ENCODE measurements around the gene MBOAT2. TPM values are rescaled to one million over a fixed set of nuclear protein-coding genes. Genes with fewer than 3 reads are reported as not detected.
A peak's percentile ranks its signal among the peaks of the same experiment; 100 is the strongest.

MBOAT2 gene
- total and polyA plus RNA-seq, 12 donors, result 0.24 to 9.6 (median 2.3) TPM

DNA sequence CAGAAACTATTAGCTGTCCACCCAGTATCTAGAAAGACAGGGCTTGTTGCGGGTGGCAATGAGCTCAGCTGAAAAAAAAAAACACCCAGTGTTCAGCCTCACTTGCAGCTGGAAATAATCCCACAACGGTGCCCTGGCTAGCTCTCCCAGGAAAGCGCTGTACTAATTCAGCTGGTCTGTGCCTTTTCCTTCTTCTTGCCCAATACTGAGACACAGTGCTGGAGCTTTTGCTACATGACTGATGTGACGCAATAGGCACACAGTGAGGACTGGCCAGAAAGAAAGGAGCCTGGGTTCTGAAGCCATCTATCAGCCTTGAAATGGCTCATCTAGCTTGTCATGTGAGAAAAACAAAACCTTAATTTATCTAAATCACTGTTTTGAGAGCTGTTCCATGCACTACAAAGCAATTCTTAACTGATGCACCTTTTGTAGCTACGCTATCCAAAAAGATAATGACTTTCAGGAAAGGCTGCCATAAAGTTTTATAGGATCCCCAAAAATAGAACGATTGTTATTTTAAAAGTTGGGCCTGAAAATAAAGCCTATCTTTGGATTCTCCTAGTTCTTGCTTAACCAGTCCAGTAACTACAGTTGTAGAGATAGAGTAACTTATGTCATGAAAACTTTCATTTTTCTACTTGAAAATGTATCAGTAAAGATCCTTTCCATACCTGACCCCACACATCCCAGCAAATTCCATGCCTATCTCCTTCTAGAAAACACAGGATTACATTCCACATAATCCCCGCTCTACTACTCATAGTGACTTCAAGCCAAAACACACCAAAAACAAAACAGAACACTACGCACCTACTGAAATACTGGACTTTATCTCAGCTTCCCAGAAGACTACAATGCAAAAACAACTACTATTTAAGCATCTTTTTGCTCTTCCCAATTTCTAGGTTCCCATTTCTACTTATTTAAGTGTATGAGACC is 181.9 kb downstream of the MBOAT2 start:
- peak; percentile 43 to 89 (median 75) for DNase-seq
- Histone ChIP-seq H3K9me3 (replicated peaks in 1 of 3) (peaks cover 0 to 7% (median 0%) of the 10 kb centered on the region in 3 donors), H3K36me3 (replicated peaks in 1 of 2) (peaks cover 0 to 6% of the 10 kb centered on the region in 2 donors), H3K4me3 (no peak overlapping the region), H3K4me1 (replicated peaks in 1 of 2) (peaks cover 12 to 22% of the 10 kb centered on the region in 2 donors), H3K27ac (peak overlapping the region in 4 of 5 donors; percentile 38 to 64 (median 54)), H3K27me3 (no peaks in the 10 kb centered on the region)
- peak in 1 of 2 donors; percentile 18 for TF ChIP-seq POLR2A (IDR thresholded peaks at IDR 0.05)
- TF ChIP-seq, protein P1, sequence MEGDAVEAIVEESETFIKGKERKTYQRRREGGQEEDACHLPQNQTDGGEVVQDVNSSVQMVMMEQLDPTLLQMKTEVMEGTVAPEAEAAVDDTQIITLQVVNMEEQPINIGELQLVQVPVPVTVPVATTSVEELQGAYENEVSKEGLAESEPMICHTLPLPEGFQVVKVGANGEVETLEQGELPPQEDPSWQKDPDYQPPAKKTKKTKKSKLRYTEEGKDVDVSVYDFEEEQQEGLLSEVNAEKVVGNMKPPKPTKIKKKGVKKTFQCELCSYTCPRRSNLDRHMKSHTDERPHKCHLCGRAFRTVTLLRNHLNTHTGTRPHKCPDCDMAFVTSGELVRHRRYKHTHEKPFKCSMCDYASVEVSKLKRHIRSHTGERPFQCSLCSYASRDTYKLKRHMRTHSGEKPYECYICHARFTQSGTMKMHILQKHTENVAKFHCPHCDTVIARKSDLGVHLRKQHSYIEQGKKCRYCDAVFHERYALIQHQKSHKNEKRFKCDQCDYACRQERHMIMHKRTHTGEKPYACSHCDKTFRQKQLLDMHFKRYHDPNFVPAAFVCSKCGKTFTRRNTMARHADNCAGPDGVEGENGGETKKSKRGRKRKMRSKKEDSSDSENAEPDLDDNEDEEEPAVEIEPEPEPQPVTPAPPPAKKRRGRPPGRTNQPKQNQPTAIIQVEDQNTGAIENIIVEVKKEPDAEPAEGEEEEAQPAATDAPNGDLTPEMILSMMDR (IDR thresholded peaks at IDR 0.05), result no peak
- WGBS, 4 donors, result 48 to 55% (median 51%) methylated on average over 8 of the region's 8 CpGs
- intact Hi-C loops (cut with DNase I), result no loop called here

DNA sequence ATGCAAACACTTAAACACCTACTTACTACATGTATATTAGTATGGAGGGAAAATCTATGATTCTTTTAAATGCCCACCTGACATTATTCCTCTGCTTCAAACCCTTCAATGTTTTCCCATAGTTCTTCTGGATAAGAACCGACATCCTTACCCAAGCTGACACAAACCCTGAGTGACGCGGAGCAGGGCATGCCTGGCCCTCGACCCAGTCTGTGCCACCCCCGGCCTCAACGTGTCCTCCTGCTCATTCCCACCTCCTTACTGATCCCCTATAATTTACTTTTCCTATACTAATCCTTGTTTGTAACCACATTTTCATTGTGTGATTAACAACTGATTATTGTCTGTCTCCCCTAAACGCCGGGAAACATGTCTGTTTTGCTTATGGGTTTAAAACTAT is 183.5 kb downstream of the MBOAT2 start:
- Histone ChIP-seq H3K36me3 (replicated peaks in 1 of 2) (no peaks in the 10 kb centered on the region), H3K9me3 (replicated peaks in 1 of 3) (peaks cover 0 to 7% (median 0%) of the 10 kb centered on the region in 3 donors), H3K27ac (no peak overlapping the region), H3K27me3 (no peaks in the 10 kb centered on the region), H3K4me3 (no peak overlapping the region), H3K4me1 (replicated peaks in 1 of 2) (peaks cover 12 to 22% of the 10 kb centered on the region in 2 donors)
- intact Hi-C loops (cut with DNase I), result no loop called here
- DNase-seq, result no peak
- TF ChIP-seq, protein P1 (IDR thresholded peaks at IDR 0.05), result no peak
- TF ChIP-seq POLR2A (IDR thresholded peaks at IDR 0.05), result no peak
- 94 to 96% (median 95%) methylated on average over 8 of the region's 8 CpGs for WGBS, 4 donors

DNA sequence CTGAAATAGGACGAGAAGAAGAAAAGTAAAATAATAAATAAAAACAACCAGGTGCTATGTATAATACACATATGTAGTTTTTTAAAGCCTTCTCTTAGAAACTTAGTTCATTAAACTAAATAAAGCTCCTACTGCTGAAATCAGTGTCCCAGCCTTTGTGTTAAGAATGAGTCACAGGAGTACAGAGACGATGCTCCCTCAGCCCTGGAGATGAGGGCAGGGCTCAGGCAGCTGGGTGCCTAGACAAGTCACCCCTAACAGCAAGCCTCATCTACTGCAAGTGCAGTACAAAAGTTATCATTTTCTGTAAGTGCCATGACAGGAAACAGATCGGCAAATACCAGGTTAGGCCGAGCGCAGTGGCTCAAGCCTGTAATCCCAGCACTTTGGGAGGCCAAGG is 184.3 kb downstream of the MBOAT2 start:
- no peak for DNase-seq
- peaks cover 0 to 7% (median 0%) of the 10 kb centered on the region in 3 donors for H3K9me3 ChIP-seq (replicated peaks in 1 of 3)
- intact Hi-C loops (cut with DNase I), result no loop called here
- TF ChIP-seq, protein P1 (IDR thresholded peaks at IDR 0.05), result no peak
- no peak for TF ChIP-seq POLR2A (IDR thresholded peaks at IDR 0.05)
- peaks cover 12 to 22% of the 10 kb centered on the region in 2 donors for H3K4me1 ChIP-seq (replicated peaks in 1 of 2)
- no peak overlapping the region for H3K4me3 ChIP-seq
- H3K36me3 ChIP-seq (replicated peaks in 1 of 2), result no peaks in the 10 kb centered on the region
- no peak overlapping the region for H3K27ac ChIP-seq
- 80 to 85% (median 83%) methylated on average over 5 of the region's 5 CpGs for WGBS, 4 donors
- H3K27me3 ChIP-seq, result no peaks in the 10 kb centered on the region

DNA sequence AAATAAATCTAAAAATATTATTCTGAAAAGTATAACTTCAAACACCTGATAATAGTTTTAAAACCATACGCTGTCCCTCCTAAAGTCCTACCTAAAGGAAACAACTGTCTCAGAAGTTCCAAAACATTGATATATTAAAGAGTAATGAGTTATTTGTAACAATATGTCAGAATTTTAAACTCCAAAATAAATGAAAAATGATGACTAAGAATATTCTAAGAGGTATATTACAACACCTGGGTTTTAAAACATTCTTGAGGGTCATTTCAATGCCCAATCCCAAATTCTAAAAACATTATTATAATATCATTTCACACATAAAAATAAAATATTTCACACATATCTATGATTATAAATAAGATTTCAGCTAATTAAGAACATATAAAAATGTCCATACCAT is 186.3 kb downstream of the MBOAT2 start:
- TF ChIP-seq POLR2A (IDR thresholded peaks at IDR 0.05), result no peak
- TF ChIP-seq, protein P1 (IDR thresholded peaks at IDR 0.05), result no peak
- Histone ChIP-seq H3K36me3 (replicated peaks in 1 of 2) (peaks cover 0 to 2% of the 10 kb centered on the region in 2 donors), H3K4me3 (no peak overlapping the region), H3K9me3 (replicated peaks in 1 of 3) (peaks cover 0 to 7% (median 0%) of the 10 kb centered on the region in 3 donors), H3K4me1 (replicated peaks in 1 of 2) (peaks cover 9 to 16% of the 10 kb centered on the region in 2 donors), H3K27me3 (no peaks in the 10 kb centered on the region), H3K27ac (no peak overlapping the region)
- intact Hi-C loops (cut with DNase I), result no loop called here
- no peak for DNase-seq
- WGBS, 4 donors, result 95 to 100% (median 99%) methylated on average over 1 of the region's 1 CpG

All from adrenal gland (tissue), 12 donors.